ENCODE measurements around the gene SPTBN5.

Gene SPTBN5

DNA sequence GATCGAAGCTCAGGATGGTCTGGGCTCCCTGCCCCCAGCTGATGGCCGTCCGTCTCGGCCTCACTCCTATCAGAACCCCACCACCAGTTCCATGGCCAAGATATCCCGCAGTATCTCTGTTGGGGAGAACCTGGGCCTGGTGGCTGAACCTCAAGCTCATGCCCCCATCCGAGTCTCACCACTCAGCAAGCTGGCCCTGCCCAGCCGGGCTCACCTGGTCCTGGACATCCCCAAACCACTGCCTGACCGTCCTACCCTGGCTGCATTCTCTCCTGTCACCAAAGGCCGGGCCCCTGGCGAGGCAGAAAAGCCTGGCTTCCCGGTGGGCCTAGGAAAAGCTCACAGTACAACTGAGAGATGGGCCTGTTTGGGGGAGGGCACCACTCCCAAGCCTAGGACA, 70.4 kb downstream of the SPTBN5 start:
- H3K4me1 ChIP-seq (ENCODE audit: insufficient read depth, low read length, severe bottlenecking): peaks cover 7% of the 10 kb centered on the region
- H3K9ac ChIP-seq (ENCODE audit: low read length): no peak overlapping the region
- peaks cover 4% of the 10 kb centered on the region; the same call in 1 of the 2 replicates for H3K36me3 ChIP-seq (ENCODE audit: insufficient read depth, low read length)
- H3K27ac ChIP-seq (ENCODE audit: low read depth, low read length, poor library complexity, severe bottlenecking): no peak overlapping the region
- H3F3A ChIP-seq (ENCODE audit: insufficient read depth, low read length): no peaks in the 10 kb centered on the region
- H2AFZ ChIP-seq (ENCODE audit: low read length): no peak overlapping the region
- H3K9me2 ChIP-seq (ENCODE audit: low read depth, low read length): no peaks in the 10 kb centered on the region
- H3K4me2 ChIP-seq (ENCODE audit: low read length): no peak overlapping the region
- H3K9me3 ChIP-seq (ENCODE audit: low read length): no peaks in the 10 kb centered on the region
- no peaks in the 10 kb centered on the region for H3K27me3 ChIP-seq (ENCODE audit: insufficient read depth, low read length)
- H3K4me3 ChIP-seq (ENCODE audit: low read depth, low read length, poor library complexity, severe bottlenecking): no peak overlapping the region
- H3K79me2 ChIP-seq (ENCODE audit: insufficient read depth, low read length): no peaks in the 10 kb centered on the region
- no peaks in the 10 kb centered on the region for H4K20me1 ChIP-seq (ENCODE audit: insufficient read depth, low read length)
- TF ChIP-seq, protein P1, sequence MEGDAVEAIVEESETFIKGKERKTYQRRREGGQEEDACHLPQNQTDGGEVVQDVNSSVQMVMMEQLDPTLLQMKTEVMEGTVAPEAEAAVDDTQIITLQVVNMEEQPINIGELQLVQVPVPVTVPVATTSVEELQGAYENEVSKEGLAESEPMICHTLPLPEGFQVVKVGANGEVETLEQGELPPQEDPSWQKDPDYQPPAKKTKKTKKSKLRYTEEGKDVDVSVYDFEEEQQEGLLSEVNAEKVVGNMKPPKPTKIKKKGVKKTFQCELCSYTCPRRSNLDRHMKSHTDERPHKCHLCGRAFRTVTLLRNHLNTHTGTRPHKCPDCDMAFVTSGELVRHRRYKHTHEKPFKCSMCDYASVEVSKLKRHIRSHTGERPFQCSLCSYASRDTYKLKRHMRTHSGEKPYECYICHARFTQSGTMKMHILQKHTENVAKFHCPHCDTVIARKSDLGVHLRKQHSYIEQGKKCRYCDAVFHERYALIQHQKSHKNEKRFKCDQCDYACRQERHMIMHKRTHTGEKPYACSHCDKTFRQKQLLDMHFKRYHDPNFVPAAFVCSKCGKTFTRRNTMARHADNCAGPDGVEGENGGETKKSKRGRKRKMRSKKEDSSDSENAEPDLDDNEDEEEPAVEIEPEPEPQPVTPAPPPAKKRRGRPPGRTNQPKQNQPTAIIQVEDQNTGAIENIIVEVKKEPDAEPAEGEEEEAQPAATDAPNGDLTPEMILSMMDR (IDR thresholded peaks at IDR 0.05; ENCODE audit: low read length): no peak
- no peak for TF ChIP-seq EZH2 (IDR thresholded peaks at IDR 0.05; ENCODE audit: borderline replicate concordance, low read length)

DNA sequence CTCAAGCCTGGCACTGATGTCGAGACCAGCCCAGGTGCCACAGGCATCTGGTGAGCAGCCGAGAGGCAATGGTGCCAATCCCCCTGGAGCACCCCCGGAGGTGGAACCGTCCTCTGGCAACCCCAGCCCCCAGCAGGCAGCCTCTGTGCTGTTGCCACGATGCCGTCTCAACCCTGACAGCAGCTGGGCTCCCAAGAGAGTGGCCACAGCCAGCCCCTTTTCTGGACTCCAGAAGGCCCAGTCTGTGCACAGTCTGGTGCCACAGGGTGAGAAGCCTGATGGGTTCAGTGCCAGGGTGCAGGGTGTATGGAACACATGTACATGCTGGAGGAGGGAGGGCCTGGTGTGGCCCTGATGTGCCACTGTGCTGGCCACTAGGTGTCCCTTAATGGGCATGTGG, 70.9 kb downstream of the SPTBN5 start:
- Histone ChIP-seq H3K9me2 (ENCODE audit: low read depth, low read length) (no peaks in the 10 kb centered on the region), H3K27ac (ENCODE audit: low read depth, low read length, poor library complexity, severe bottlenecking) (no peak overlapping the region)
- TF ChIP-seq EZH2 (IDR thresholded peaks at IDR 0.05; ENCODE audit: borderline replicate concordance, low read length): no peak
- TF ChIP-seq, protein P1 (IDR thresholded peaks at IDR 0.05; ENCODE audit: low read length): no peak

DNA sequence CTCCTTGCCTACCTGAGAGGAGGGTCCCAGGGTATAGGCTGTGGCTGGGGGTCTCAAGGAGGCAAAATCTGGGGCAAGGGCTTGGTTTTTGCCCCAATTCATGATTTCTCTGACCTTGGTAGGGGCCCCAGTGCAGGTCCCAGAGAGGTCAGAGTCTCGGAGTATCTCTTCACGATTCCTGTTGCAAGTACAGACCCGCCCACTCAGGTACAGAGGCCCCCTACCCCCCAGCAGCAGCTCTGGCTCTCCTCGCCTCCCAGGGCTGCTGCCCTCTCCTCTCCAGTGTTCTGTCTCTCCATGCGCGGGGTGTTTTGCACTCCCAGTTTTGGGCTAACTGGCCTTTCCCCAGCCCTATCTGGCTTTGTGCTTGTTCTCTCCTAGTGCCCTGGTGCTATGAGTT, 71.4 kb downstream of the SPTBN5 start:
- Histone ChIP-seq H3K9me3 (ENCODE audit: low read length) (no peaks in the 10 kb centered on the region), H3K4me2 (ENCODE audit: low read length) (no peak overlapping the region), H3K9ac (ENCODE audit: low read length) (no peak overlapping the region), H3K9me2 (ENCODE audit: low read depth, low read length) (no peaks in the 10 kb centered on the region), H3K79me2 (ENCODE audit: insufficient read depth, low read length) (no peaks in the 10 kb centered on the region), H4K20me1 (ENCODE audit: insufficient read depth, low read length) (no peaks in the 10 kb centered on the region), H3K27me3 (ENCODE audit: insufficient read depth, low read length) (no peaks in the 10 kb centered on the region), H3F3A (ENCODE audit: insufficient read depth, low read length) (no peaks in the 10 kb centered on the region), H3K4me1 (ENCODE audit: insufficient read depth, low read length, severe bottlenecking) (peaks cover 4% of the 10 kb centered on the region), H3K27ac (ENCODE audit: low read depth, low read length, poor library complexity, severe bottlenecking) (no peak overlapping the region), H3K36me3 (ENCODE audit: insufficient read depth, low read length) (peaks cover 4% of the 10 kb centered on the region; the same call in 1 of the 2 replicates), H3K4me3 (ENCODE audit: low read depth, low read length, poor library complexity, severe bottlenecking) (no peak overlapping the region), H2AFZ (ENCODE audit: low read length) (no peak overlapping the region)
- no peak for TF ChIP-seq EZH2 (IDR thresholded peaks at IDR 0.05; ENCODE audit: borderline replicate concordance, low read length)
- TF ChIP-seq, protein P1 (IDR thresholded peaks at IDR 0.05; ENCODE audit: low read length): no peak

More for the DNA sequence above, 70.9 kb downstream of the SPTBN5 start:
- Histone ChIP-seq H3K36me3 (ENCODE audit: insufficient read depth, low read length) (peaks cover 4% of the 10 kb centered on the region; the same call in 1 of the 2 replicates), H3K27me3 (ENCODE audit: insufficient read depth, low read length) (no peaks in the 10 kb centered on the region), H3K4me2 (ENCODE audit: low read length) (no peak overlapping the region), H3K4me1 (ENCODE audit: insufficient read depth, low read length, severe bottlenecking) (peaks cover 6% of the 10 kb centered on the region), H3K4me3 (ENCODE audit: low read depth, low read length, poor library complexity, severe bottlenecking) (no peak overlapping the region), H4K20me1 (ENCODE audit: insufficient read depth, low read length) (no peaks in the 10 kb centered on the region), H3K9ac (ENCODE audit: low read length) (no peak overlapping the region), H2AFZ (ENCODE audit: low read length) (no peak overlapping the region), H3K9me3 (ENCODE audit: low read length) (no peaks in the 10 kb centered on the region), H3F3A (ENCODE audit: insufficient read depth, low read length) (no peaks in the 10 kb centered on the region), H3K79me2 (ENCODE audit: insufficient read depth, low read length) (no peaks in the 10 kb centered on the region)
